ENCODE measurements around the gene PRKN.
A peak's percentile ranks its signal among the peaks of the same experiment; 100 is the strongest.

PRKN gene

DNA sequence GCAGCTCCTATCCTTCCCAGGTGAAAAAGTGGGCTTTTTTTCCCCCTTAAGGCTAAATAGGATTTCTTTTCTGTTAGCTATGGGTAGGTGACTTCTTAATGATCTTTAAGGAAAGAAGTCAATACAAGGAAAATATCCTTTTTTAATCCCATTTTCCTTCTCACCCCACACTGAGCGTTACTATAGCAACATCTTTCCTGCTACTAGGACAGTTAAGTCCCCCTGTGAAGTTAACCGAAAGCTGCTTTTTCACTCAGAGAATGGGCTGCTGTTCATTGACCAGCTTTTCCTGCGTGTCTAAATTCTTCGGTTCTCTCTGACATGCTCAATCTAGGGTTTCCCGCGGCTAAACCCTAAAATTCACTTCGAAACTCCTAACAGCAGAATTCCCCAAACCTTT lies 1280.6 kb downstream of the PRKN start:
- no peak for DNase-seq

DNA sequence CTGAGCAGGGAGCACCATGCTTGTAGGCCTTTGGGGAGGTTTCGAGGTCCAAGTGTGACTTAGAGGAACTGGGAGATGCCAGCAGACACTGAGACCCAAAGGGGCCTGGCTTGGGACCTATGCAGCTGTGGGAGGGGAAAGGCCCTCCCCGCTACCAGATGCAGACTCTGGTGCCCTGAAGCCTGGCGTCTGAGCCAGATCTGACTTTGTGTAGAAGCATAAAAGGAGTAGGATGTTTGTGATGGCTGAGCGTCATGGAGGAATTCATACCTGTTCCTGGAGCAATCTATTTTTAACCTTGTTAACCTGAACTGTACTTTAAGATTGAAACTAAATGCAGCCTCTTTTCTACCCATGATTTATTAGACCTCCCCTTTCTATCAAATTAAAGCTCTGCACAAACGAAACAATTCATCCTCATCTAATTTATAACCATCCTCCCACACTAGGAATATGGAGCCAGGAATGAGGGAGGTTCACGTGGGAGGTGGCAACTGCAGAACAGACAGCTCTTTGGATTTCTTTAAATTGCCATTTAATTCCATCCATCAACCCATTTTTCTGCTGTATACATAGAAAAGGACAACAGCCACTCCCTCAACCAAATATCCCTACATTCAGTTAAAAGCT lies 1281.2 kb downstream of the PRKN start:
- no peak for DNase-seq

DNA sequence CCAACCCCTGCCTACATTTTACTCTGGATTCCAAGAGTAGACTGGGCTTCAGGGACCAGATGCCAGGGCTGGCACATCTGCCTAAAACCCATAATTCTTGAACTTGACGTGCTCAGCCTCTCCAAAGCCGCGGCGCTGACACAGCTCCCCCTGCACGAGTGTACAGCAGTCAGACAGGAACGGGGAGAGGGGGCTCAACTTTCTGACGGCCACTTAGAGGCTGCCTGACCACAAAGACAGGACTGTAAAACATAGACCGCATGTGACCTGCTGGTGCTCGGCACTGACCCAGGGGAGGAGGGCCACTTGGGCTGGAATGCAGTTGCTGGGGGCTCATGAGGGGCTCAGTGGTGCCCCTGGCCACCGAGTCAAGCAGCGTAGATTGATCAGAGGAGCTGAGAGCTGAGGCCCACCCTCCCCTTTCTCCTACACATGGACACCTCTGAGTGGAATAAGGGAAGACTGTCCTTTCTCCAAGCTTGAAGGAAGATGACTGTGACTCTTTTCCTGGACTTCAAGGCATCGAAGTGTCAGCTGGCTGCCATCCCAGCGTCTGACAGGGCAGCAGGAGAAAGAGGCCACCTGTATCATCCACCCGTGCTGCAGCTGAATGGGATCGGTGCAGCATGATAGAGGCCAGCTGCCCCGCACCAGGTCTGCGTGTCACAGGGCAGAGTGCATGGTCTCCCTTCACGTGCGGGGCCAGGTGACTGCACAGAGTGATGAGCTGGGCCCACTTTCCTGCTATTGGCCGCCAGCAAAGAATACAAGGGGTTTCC lies 1282.4 kb downstream of the PRKN start:
- DNase-seq: no peak

GRCh38 chr6:161444464-161444863 lies 1283.1 kb downstream of the PRKN start:
- no peak for DNase-seq

- DNase-seq: no peak
These were observed 1283.7 kb downstream of the PRKN start for GRCh38 chr6:161443848-161444247.

DNA sequence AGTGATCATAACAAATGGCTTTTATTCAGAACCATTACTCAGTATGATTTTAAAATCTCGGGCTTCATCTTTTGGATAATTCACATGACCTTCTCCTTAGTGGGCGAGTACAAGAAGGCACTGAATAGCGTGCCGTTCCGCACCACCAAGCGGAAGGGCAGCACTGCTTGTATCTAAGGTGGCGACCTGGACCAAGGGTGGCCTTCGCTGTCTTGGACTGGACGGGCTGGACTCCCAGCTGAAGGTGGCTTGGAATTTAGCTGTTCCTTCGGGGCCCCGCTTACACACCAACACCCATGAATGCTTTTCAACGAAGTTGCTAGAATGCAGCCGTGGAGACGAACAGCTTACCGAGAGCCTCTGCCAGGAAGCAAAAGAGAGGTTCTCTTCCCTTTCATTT lies 1285.1 kb downstream of the PRKN start:
- no peak for DNase-seq

- DNase-seq: no peak
These were observed 1287.3 kb downstream of the PRKN start for GRCh38 chr6:161440299-161440698.

- DNase-seq: no peak
These were observed 1288.5 kb downstream of the PRKN start for GRCh38 chr6:161439093-161439492.

DNA sequence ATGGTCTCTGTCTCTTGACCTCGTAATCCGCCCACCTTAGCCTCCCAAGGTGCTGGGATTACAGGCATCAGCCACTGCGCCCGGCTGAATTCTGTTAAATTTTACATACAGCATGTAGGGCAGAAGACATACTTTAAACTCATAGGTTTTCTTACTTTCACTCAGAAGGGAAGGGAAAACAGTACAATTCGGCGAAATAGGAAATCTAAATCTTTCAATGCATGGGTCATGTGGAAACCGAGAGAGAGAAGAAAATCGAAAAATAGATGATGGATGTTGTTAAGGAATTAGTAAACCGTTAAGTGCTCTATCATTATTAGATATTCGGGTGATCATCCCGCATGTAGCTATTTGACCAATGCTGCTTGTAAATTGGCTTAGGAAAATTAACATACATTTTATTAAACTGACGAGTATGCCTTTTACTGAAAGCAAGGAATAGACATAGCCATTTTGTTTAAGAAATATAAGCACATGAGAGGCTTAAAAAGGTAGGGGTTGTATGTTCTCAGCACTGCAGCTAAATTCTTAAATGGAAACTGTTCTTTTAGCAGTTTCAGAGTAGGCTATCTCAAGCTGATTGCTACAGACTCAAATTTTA lies 1289.0 kb downstream of the PRKN start:
- no peak for DNase-seq

DNA sequence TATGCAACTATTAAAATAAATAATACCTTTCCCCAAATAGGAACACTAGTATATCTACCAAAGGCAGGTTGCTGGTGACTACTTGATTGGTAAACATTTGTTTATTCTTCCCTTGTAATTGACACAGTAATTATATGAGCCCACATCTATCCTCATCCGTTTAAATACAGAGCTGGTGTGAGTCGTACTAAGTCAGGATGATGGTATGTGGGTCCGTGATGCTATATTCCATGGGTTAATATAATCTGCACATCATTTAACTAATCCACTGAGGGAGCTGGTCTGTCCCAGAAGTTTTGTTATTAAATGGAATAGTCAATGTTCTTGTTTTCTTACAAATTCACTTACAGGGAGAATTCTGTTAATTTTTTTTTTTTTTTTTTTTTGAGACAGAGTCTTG lies 1289.7 kb downstream of the PRKN start:
- DNase-seq: no peak

- no peak for DNase-seq
These were observed 1291.3 kb downstream of the PRKN start for GRCh38 chr6:161436106-161436876.

GRCh38 chr6:161435748-161436070 lies 1291.9 kb downstream of the PRKN start:
- DNase-seq: no peak

- no peak for DNase-seq
These were observed 1292.4 kb downstream of the PRKN start for GRCh38 chr6:161434921-161435747.

DNA sequence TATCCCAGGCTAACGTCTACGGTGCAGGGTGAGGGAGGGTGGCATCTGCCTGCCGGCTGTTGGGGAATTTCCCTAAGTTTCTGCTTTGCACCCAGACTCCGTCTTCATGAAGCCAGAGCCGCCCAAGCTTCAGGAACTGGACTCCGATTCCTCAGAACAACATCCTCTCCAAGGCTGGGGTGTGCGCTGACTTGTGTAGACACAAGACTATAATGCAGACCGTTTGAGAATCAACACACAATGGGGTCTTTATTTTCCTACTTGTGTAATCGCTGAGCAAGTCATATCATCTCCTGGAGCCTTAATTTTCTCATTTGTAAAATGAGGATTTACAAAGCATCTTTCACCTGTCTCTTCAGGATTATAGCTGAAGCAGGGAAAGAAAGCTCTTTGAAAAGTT lies 1293.2 kb downstream of the PRKN start:
- no peak for DNase-seq

DNA sequence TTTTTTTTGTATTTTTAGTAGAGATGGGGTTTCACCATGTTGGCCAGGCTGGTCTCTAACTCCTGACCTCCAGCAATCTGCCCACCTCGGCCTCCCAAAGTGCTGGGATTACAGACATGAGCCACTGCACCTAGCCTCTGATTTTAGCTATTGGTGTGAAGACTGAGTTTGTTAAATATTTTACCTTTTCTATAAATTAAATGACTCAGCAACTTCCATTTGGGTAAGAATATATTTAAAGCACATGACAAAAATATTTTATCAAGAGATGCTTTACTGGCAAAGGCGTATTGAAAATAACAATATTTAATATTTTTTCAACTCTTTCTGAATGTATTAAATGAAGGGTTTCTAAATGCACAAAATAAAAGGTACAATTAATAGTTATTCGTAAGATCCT lies 1295.0 kb downstream of the PRKN start:
- DNase-seq: no peak

DNA sequence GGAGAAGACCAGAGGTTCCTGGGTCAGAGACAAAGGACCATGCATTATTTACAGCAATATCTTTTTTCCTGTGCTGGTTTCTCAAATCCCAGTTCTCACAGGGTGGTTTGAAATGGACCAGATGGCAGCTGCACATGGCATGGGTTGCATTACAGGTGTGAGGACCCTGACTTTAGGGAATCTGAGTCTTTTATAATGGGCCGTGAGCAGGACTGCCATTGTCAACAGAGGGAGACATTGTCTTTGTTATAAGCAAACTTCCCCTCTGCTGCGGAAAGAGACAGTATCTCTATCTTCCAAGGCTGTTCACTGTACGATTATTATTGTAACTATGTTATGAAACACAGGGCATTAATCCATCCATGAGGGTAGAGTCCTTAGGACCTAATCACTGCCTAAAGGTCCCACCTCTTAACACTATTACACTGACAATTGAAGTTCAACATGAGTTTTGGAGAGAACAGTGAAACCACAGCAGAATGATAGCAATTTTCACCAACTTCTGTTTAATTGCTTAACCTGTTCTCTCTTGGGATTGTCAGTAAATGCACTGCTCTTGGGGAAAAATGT lies 1297.6 kb downstream of the PRKN start:
- no peak for DNase-seq

- DNase-seq: no peak
These were observed 1303.1 kb downstream of the PRKN start for GRCh38 chr6:161424421-161424820.

GRCh38 chr6:161422710-161423680 lies 1304.6 kb downstream of the PRKN start:
- no peak for DNase-seq

- peak; percentile 39 for DNase-seq
These were observed 1309.1 kb downstream of the PRKN start for GRCh38 chr6:161418463-161418945.

DNA sequence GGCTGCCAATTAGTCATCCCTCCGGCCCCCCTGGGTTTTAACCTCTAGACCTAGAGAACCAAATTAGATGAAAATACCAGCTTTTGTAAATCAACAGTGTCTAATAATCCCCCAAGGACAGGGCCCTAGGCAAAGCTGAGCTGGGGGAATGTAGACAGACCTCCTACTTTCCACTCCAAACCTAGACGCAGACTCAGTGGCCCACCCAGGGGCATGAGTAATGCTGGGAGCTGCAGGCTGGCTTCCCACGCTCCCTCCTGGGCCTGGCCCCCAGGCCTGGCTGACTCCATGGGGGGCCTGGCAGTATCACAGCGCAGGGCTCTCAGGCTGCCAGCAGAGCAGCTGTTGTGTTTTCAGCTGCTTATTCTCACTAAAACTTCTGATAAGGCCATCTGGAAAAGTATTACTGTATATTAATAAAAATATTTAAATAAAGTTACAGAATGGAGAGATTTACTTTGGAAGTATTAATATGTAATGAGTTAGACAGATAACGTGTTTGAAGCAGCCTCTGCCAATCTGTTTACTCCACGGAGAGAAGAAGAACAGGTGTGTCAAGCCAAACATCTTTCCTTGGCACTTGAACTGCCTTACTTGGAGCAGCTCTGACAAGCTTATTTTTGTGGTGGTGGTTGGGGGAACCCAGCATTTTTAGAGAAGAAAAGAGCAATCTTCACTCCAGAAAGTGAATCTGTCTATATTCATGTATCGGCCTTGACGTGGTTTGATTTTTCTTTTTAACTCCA lies 1309.7 kb downstream of the PRKN start:
- DNase-seq: no peak

Data from CD4-positive, alpha-beta T cell treated with Interleukin-4 for 4 hours (primary cell).